MM.1S (cell line): ENCODE data around the gene SUGP1.
"Not testable (repeated sequence)": the region's sequence is repeated elsewhere in the genome, so short reads cannot be mapped to it uniquely, and the experiment has no call there.

Experiments used
- DNase-seq: peaks from one replicate; pipeline ENCODE4 v3.0.0-alpha.2; 2015
- H2AFZ ChIP-seq: fragments of 300-600 bp; sonication (generic); 2 replicates; pipeline ENCODE4 v1.6.0; 2016; ENCODE audit warnings: antibody characterized with exemption, low read length
- H3F3A ChIP-seq: fragments of 300-600 bp; sonication (generic); 2 replicates; pipeline ENCODE4 v1.6.1; 2016; ENCODE audit warnings: mild to moderate bottlenecking, antibody characterized with exemption, low read length, moderate library complexity, mixed read lengths; ENCODE audit not compliant: insufficient read depth
- H3K27ac ChIP-seq: fragments of 300-600 bp; sonication (generic); 2 replicates; pipeline ENCODE4 v1.5.1; 2016; ENCODE audit warnings: mild to moderate bottlenecking, low read length
- H3K27me3 ChIP-seq: fragments of 300-600 bp; sonication (generic); replicated peaks from 2 replicates; pipeline ENCODE4 v1.6.0; 2016; ENCODE audit warnings: low read length; ENCODE audit not compliant: insufficient read depth
- H3K36me3 ChIP-seq: fragments of 300-600 bp; sonication (generic); replicated peaks from 2 replicates; pipeline ENCODE4 v1.6.1; 2016; ENCODE audit warnings: mild to moderate bottlenecking, low read length, mixed read lengths; ENCODE audit not compliant: insufficient read depth
- H3K4me1 ChIP-seq: fragments of 300-600 bp; sonication (generic); 2 replicates; pipeline ENCODE4 v1.6.1; 2016; ENCODE audit warnings: low read length, mixed read lengths
- H3K4me2 ChIP-seq: fragments of 300-600 bp; sonication (generic); 2 replicates; pipeline ENCODE4 v1.6.0; 2016; ENCODE audit warnings: low read depth, low read length
- H3K4me3 ChIP-seq: fragments of 300-600 bp; sonication (generic); 2 replicates; pipeline ENCODE4 v1.5.1; 2016; ENCODE audit warnings: low read length, mixed read lengths
- H3K79me2 ChIP-seq: fragments of 300-600 bp; sonication (generic); 2 replicates; pipeline ENCODE4 v1.6.1; 2016; ENCODE audit warnings: mixed run types, low read length, mixed read lengths
- H3K9ac ChIP-seq: fragments of 300-600 bp; sonication (generic); 2 replicates; pipeline ENCODE4 v1.6.1; 2016; ENCODE audit warnings: low read length, mixed read lengths
- H3K9me2 ChIP-seq: fragments of 300-600 bp; sonication (generic); replicated peaks from 2 replicates; pipeline ENCODE4 v1.6.1; 2016; ENCODE audit warnings: mild to moderate bottlenecking, low read length, mixed read lengths; ENCODE audit not compliant: insufficient read depth
- H3K9me3 ChIP-seq: fragments of 300-600 bp; sonication (generic); replicated peaks from 2 replicates; pipeline ENCODE4 v1.6.1; 2016; ENCODE audit warnings: mild to moderate bottlenecking, low read length, mixed read lengths; ENCODE audit not compliant: insufficient read depth
- H4K20me1 ChIP-seq: fragments of 300-600 bp; sonication (generic); 2 replicates; pipeline ENCODE4 v1.6.1; 2016; ENCODE audit warnings: mild to moderate bottlenecking, low read length, moderate library complexity, mixed read lengths; ENCODE audit not compliant: insufficient read depth
- EZH2 ChIP-seq: fragments of 300-600 bp; sonication (generic); optimal IDR thresholded peaks from 2 replicates; pipeline ENCODE3; 2017; ENCODE audit warnings: low read depth, mild to moderate bottlenecking, antibody characterized with exemption, low read length, mixed read lengths
- EZH2phosphoT487 ChIP-seq: fragments of 300-600 bp; sonication (generic); IDR thresholded peaks from 2 replicates; pipeline ENCODE4 v1.6.1; 2018; ENCODE audit warnings: antibody characterized with exemption, low read length
- TF ChIP-seq, protein P1 (sequence below): fragments of 300-600 bp; sonication (generic); IDR thresholded peaks from 2 replicates; pipeline ENCODE4 v1.5.1; 2016; ENCODE audit warnings: antibody characterized with exemption, low read length, mixed read lengths

SUGP1 gene

DNA sequence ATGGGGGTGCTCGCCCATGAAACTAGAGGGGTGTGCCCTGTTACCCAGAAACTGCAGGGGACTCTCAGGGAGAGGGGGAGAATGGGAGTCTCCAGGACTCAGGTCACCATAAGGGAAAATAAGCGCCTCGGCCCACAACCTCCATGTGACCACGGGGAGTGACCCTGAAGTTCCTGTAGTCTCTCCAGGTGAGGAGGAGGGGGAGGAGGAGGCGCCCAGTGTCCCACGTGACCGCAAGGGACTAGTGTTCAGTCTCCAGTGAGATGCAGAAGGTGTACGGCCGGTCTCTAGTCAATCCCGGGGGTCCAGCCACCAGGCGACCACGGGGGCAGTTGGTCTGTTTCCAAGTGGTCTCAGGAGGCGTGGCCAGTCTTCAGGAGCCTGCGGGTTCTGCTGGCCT lies 63.2 kb downstream of the SUGP1 start:
- Histone ChIP-seq H3K27ac (no peak overlapping the region), H3K9me3 (no peaks in the 10 kb centered on the region), H3K27me3 (peaks cover 46% of the 10 kb centered on the region), H3K9me2 (no peaks in the 10 kb centered on the region), H3K79me2 (no peaks in the 10 kb centered on the region), H3K9ac (no peak overlapping the region), H3F3A (no peaks in the 10 kb centered on the region), H3K4me1 (no peaks in the 10 kb centered on the region), H4K20me1 (no peaks in the 10 kb centered on the region), H3K4me2 (no peak overlapping the region), H3K36me3 (no peaks in the 10 kb centered on the region), H2AFZ (no peak overlapping the region), H3K4me3 (no peak overlapping the region)
- no peak for DNase-seq
- TF ChIP-seq EZH2 = no peak
- TF ChIP-seq, protein P1, sequence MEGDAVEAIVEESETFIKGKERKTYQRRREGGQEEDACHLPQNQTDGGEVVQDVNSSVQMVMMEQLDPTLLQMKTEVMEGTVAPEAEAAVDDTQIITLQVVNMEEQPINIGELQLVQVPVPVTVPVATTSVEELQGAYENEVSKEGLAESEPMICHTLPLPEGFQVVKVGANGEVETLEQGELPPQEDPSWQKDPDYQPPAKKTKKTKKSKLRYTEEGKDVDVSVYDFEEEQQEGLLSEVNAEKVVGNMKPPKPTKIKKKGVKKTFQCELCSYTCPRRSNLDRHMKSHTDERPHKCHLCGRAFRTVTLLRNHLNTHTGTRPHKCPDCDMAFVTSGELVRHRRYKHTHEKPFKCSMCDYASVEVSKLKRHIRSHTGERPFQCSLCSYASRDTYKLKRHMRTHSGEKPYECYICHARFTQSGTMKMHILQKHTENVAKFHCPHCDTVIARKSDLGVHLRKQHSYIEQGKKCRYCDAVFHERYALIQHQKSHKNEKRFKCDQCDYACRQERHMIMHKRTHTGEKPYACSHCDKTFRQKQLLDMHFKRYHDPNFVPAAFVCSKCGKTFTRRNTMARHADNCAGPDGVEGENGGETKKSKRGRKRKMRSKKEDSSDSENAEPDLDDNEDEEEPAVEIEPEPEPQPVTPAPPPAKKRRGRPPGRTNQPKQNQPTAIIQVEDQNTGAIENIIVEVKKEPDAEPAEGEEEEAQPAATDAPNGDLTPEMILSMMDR = no peak

DNA sequence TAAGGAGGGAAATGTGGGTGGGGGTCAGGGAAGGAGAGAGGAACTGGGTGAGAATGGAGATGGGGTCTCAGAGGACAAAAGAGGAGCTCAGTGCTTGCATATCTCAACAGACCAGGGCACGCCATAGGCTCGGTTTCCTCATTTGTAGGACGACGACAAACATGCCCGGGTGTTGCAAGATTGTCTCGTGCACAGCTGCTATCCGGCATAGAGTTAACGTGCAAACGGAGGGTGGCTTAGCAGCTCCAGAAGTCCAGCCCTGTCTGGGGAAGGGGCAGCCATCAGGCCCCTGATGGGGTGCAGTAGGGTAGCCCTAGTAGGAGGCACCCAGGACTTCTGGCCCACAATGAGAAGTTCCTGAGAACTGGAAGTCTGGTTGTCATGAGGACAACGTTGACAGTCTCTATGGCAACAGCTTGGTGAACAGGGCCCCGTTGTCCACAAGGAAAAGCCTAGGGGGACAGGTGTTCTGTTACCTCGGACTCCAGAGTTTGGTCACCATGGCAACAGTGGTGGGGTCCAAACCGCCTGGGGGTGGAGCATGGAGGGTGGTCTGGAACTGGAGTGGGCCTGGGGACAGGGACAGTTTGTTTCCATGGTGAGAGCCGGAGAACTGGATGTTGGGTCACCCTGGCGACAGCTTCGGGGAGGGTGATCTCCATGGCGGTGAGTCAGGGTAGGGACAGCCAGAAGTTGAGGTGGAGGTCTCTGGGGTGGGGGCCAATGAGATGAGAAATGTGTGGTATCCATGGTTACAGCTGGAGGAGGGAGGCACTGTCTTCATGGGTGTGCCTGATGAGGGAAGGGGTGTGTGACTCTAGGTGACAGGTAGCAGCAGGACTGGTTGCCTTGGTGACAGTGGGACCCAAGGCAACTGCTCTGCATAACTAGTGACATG lies 64.0 kb downstream of the SUGP1 start:
- TF ChIP-seq EZH2phosphoT487 (no peak), EZH2 (no peak)
- TF ChIP-seq, protein P1 = no peak
- no peak overlapping the region for H3K27ac ChIP-seq
- no peak for DNase-seq

GRCh38 chr19:19253409-19253808 lies 66.9 kb downstream of the SUGP1 start:
- not testable (repeated sequence) for DNase-seq, H3K36me3 ChIP-seq, H3K79me2 ChIP-seq, H3K4me2 ChIP-seq, H3K9me2 ChIP-seq, H3K9ac ChIP-seq, H3K4me3 ChIP-seq, H3K27ac ChIP-seq, H3K4me1 ChIP-seq, H3K9me3 ChIP-seq, H4K20me1 ChIP-seq, H2AFZ ChIP-seq, H3F3A ChIP-seq
- peaks cover 72% of the 10 kb centered on the region for H3K27me3 ChIP-seq

More for the DNA sequence above, 64.0 kb downstream of the SUGP1 start:
- H3K4me1 ChIP-seq = no peaks in the 10 kb centered on the region
- no peaks in the 10 kb centered on the region for H3F3A ChIP-seq
- H3K9me2 ChIP-seq = no peaks in the 10 kb centered on the region
- H3K9me3 ChIP-seq = no peaks in the 10 kb centered on the region
- H3K4me3 ChIP-seq = no peak overlapping the region
- no peaks in the 10 kb centered on the region for H3K36me3 ChIP-seq
- H2AFZ ChIP-seq = no peak overlapping the region
- no peaks in the 10 kb centered on the region for H4K20me1 ChIP-seq
- no peaks in the 10 kb centered on the region for H3K79me2 ChIP-seq
- H3K4me2 ChIP-seq = no peak overlapping the region
- H3K9ac ChIP-seq = no peak overlapping the region
- peaks cover 50% of the 10 kb centered on the region for H3K27me3 ChIP-seq

DNA sequence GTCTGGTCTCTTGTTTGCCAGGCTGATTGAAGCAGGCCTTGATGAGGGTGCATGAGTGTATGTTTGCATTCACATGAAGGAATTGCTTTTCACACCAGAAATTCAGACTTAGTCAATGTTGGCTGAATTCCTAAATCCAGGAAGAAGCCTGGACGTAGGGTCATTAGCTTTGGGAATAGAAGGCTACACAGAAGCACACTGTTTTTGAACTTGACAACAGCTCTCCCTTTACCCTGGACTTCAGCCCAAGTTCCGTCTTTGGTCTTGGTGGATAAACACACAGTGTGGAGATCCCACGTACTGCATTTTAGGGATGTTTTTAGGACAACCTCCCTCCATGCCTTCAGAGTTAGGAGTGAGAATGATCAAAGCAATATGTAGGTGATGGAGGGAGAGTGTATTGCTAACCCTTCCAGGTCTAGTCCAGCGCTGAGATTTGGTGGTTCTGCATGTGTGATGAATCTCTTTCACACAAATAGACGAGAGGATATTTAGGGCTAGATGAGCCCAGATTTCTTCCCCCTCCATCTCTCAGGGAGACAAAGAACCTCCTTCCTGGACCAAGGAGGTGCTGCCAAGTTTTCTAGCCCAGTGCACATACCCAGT lies 70.0 kb downstream of the SUGP1 start:
- Histone ChIP-seq H2AFZ (no peak overlapping the region), H3F3A (no peaks in the 10 kb centered on the region), H3K79me2 (no peaks in the 10 kb centered on the region), H4K20me1 (no peaks in the 10 kb centered on the region), H3K9ac (no peak overlapping the region), H3K27me3 (peaks cover 59% of the 10 kb centered on the region), H3K27ac (no peak overlapping the region), H3K9me2 (no peaks in the 10 kb centered on the region), H3K4me1 (no peaks in the 10 kb centered on the region), H3K9me3 (no peaks in the 10 kb centered on the region), H3K4me3 (no peak overlapping the region), H3K36me3 (no peaks in the 10 kb centered on the region), H3K4me2 (no peak overlapping the region)
- no peak for DNase-seq
- TF ChIP-seq, protein P1 = no peak
- no peak for TF ChIP-seq EZH2phosphoT487
- no peak for TF ChIP-seq EZH2
